ENCODE data around the gene CPSF7.
"Not testable (repeated sequence)": the region's sequence is repeated elsewhere in the genome, so short reads cannot be mapped to it uniquely, and the experiment has no call there.

Gene CPSF7

DNA sequence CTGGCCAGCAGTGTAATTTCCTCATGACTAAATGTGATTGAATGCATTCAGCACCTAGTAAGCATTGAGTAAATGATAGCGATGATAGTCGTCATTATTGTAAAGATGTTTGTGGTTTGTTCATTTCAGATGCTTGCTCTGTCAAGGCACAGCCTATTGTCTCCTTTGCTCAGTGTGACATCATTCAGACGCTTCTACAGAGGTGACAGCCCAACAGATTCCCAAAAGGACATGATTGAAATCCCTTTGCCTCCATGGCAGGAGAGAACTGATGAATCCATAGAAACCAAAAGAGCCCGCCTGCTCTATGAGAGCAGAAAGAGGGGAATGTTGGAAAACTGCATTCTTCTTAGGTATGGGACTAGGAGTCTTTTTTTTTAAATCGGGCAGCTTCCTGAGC, 7.7 kb upstream of the CPSF7 start:
- no peak for DNase-seq

DNA sequence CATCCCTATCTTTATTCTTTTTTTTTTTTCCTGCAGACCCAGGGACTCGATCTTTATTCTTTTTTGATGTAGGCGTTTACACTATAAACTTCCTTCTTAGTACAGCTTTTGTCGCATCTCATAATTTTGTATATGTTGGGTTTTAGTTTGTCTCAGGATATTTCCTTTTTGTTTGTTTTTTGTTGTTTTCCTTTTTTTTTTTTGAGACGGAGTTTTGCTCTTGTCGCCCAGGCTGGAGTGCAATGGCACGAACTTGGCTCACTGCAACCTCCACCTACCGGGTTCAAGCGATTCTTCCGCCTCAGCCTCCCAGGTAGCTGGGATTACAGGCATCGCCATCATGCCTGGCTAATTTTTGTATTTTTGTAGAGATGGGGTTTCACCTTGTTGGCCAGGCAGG, 1.1 kb upstream of the CPSF7 start:
- not testable (repeated sequence) for DNase-seq

DNA sequence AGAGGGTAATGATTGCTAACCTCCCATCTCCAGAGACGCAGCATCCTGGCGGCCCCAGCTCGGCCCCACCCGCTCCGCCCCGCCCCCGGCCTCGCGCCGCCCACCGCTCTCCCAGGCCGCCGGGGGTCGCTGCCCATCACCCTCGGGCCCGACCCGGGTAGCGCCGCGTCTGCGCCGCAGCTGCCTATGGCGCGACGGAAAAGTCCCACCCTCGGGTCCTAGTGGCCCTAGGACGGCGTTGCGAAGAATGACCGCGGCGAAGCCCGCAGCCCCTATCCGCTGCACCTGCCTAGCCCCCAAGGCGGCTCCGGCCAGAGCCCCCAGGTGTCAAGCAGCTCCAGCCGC, 457 bp downstream of the CPSF7 start:
- DNase-seq: peak; percentile 75 to 77

DNA sequence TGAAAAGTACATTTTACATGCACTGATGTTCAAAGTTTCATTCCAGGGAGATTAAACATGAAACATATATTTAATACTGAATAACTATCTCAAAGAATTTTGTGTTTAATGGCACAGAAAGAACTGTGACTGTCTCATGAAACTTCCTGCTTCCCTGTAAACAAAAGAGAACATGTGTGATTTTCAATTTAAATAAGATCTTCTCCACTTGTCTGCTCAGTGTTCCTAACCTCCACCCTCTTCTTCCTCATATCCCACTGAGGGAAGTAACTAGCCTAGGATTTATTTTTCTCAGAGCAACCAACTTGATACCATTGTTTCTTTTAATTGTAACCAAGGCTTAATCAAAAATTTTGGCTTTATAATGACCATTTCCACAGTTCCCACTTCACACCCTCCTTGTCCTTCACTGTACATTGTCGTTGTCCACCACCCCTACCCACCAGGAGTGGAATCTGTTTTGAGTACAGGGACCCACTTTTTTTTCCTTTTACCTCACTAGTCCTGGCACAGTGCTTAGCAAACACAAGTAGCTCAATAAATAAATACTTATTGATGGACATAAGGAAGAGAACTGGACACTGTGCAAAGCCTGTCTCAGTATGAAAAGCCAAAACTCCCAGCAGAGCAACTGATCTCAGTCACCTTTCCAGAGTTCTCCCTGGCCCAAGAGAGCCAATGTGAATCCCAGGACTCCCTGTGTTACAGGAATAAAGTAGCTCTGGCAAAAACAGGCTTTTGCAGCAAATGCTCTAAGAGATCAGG, 4.2 kb downstream of the CPSF7 start:
- DNase-seq: no peak

DNA sequence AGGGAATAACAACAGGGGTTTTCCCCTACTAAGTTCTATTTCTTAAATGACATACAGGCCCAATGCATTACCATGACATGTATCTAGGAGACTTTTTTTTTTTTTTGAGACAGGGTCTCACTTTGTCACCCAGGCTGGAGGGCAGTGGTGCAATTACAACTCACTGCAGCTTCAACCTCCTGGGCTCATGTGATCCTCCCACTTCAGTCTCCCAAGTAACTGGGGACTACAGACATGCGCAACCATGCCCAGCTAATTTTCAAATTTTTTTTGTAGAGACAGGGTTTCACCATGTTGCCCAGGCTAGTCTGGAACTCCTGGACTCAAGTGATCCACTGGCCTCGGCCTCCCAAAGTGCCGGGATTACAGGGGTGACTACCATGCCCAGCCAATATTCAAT, 7.5 kb downstream of the CPSF7 start:
- no peak for DNase-seq

DNA sequence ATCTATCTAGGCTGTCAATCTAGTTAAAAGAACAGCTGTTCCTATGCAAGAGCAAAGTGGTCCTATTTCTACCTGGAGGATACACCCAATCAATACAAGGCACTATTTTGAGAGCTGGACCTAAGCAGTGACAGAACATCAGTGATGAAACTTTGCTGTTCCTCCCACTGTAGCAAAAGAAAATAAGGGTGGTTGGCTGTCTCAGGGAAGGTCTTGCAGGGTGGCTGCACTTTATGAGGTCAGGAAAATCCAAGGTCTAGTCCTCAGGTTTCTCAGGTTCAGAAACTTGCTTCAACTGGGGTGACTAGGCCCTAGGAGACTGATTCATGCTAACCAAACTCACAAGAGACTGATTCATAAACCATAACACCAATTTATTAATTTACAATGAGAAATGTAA, 11.6 kb downstream of the CPSF7 start:
- DNase-seq: peak in 1 of 2 donors; percentile 20

DNA sequence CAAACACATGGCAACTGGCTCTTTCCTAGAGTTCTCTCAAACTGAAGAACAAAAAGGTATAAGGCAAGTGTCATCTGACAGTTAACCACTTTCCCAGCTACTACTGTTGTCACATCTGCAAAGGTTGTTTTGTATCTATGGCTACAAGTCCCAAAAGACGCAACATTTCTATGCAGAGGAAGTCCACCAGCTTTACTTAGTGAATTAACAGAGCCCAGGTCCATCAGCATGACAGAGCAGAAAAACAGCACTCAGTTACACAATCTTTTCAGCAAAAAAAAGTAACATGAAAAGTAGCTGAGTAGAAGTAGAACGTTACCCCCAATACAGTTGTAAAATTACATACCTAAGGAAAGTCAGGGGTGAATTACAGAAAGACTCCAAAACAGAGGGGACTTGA, 12.1 kb downstream of the CPSF7 start:
- peak in 1 of 2 donors; percentile 39 for DNase-seq

DNA sequence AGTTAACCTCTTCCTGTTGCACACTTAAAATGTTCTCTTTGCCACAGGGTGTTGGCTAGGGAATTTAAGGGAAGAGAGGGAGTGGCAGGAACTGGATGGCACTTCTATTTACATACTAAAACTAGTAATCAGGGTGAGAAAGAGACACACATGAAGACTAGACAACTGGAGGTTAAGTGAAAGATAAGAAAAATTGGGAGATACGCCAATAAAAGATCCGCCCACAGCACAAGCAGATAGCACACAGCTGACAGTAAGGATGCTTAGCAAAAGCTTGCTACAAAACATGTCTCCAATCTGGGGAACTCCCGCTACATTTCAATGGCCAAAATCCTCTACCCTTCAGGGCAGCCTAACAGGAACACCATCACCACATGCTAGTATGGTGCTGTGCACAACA, 12.8 kb downstream of the CPSF7 start:
- no peak for DNase-seq

DNA sequence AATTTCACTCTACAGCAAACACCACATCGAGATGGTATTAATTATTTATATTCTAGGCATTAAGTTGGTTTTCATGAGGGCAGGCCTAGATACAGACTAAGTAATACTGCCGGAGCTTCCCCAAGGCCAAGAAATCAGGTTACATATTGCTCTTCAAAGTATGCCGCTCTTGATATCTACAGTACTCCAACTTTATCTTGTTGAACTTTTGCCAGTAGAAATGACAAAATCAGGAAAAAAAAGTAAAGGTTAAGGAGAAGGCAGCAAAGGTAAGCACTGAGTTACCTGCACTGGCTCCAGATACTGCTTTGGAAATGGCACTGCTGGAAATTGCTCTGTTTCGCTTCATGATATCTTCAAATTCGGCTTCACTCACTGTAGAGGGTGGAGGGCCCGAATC, 14.4 kb downstream of the CPSF7 start:
- DNase-seq: no peak

DNA sequence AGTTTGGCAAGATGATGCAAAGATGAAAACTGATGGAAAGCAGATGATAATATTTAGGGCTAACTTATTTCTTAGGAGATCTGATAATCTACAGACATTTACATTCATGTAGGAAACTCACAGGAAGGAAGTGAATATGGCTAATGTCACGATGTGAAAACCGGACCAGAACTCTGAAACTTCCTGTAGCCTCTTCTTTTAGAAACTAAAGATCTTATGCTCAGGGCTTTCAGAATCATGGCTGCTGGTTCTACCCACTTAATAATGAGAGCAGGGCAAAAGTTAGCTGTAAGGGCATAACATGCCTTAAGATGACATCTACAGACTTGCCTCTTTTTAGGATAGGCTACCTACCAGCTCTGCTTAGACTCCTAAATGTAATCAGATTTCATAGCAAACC, 15.2 kb downstream of the CPSF7 start:
- DNase-seq: no peak

DNA sequence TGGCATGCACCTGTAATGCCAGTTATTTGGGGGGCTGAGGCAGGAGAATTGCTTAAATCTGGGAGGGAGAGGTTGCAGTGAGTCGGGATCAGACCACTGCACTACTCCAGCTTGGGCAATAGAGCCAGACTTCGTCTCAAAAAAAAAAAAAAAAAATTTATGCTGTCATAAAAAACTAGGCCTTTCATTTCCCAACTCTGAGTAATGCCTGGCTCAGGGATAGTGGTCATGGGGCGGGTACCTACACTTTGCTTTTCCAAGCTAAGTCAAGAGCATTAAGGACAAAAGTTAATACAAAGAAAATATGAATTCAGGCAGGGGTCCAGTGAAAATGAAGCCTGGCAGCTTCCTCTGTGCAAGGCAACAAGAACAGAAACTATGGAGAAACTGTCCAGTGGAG, 16.3 kb downstream of the CPSF7 start:
- no peak for DNase-seq

DNA sequence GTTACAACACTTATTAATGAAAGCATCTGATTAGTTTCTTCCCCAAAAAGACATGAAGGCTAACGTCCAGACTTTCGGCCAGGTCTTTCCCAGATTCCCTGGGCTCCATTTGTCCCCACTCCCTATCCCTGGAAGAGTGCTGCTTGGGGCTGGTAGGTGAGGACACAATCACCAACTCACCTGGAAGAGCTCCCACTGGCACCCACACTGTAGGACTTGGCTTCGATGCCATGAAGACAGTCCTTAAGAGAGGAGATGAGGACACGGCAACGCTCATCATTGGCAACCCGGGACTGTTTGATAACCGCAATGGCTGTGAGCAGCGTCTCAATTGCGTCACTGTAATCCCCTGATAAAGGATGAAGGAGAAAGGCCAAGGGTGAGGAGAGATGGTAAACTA, 18.2 kb downstream of the CPSF7 start:
- no peak for DNase-seq

DNA sequence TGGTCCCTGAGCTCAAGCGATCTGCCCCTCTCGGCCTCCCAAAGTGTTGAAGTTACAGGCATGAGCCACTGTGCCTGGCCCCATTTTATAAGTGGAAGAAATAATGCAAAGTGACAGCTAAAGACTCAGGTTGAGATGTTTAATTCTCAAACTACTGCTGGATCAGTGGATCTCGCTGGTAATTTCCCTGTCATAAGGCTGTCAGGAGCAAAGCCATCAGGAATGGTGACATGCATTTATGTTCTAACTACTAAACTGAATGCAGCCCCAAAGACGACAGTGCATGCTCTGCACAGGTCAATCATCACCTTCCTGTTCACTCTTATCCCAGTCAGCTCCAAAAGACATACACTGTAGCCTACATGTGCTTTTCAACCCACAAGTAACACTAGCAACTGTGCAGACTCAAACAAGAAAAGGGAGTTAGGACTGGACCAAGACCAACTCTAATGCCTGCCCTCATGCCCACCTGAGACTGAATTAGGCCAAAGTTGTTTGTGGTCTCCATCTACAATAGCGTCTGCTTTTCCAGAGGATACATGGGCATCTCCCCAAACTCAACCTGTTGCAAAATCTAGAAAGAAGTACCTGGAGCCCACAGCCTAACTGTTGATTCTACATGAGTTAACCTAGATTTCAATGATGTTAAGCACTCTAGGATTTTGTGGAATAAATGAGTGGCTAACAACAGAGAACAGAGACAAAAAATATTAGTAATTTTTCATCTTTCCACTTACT, 22.6 kb downstream of the CPSF7 start:
- DNase-seq: no peak

DNA sequence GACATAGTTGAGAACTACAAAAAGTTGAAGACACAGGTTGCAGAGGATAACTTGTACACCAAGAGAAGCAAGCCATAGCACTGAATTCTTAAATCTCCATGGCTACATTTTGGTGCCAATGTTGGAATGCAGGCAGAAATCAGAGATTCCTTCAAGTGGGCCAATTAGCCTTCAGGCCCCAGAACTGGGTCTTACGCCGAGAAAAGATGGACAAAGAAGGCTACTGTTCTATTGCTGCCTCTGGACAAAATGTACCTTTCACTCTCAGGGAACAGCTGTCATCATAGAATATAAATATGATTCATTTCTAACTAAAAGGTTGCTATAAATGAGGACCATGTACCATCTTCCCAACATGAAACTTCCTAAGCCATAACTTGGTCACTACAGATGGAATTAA, 23.7 kb downstream of the CPSF7 start:
- no peak for DNase-seq

DNA sequence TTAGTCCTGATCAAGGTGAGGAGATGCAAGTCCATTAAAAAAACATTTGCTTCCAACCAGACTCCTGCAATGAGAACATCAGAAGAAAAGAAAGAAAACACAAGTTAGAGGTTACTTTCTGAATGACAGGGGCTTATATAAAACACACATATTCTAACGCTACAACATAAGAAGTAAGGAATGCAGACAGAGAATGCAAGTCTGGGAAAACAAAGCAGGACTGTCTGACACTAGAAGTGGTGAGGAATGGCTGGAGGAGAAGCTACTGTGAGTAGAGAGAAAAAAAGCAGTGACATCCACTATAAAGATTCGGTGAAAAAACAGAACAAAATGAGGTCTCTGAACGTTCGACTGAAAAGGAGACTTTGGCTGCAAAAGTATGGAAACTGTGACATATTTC, 25.1 kb downstream of the CPSF7 start:
- DNase-seq: no peak

DNA sequence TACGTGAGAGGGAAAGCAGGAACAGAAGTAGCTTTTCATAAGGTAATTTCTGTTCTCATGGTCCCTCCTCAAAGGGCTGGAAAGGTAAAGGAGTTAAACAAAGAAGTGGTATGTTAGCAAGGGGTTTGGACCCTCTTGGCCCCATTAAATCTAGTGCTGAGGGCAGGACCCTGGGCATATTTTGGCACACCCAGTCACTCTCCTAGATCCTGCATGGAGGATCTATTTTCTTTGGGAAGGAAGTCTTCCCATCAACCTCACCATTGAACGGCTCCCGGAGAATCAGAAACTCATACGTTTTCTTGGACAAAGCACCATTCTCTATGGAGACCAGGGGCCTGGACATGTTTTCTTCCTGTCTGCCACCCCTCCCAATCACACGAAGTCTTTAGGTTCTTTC, 25.7 kb downstream of the CPSF7 start:
- no peak for DNase-seq

DNA sequence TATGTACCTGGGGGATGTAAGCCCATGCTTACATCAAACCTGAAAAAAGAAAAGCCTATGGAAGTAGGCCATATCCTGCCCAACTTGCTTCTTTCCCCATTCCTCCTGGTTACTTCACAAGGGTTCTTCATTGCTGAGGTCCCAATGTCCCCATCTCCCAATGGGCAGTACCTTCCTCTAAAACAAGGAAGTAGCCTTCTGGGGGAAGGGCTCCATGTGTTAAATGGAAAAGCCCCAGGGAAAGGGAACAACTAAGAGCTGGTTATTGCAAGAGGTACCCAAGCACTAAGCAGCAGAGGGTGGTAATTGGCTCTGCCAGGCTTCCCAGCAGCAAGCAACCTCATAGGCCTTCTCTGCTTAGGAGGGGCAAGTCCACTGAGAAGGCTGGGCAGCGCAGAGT, 26.1 kb downstream of the CPSF7 start:
- no peak for DNase-seq

DNA sequence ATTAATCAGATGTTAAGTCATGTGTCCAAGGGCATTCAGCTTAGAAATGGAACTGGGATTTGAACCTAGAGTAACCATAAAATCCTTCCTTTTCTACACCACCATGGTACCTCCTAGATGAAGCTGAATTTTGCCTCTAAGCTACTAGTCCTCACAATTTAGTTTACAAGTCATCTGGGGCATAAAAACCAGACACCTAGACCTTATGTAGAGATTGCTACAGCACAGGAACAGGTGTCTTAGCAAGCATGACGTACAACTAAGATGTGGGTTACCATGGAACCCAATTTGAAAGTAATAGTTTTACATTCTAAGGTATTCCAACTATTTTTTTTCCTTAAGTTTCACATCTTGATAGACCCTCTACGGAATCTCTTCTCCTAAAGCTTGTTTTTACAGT, 28.2 kb downstream of the CPSF7 start:
- DNase-seq: no peak

DNA sequence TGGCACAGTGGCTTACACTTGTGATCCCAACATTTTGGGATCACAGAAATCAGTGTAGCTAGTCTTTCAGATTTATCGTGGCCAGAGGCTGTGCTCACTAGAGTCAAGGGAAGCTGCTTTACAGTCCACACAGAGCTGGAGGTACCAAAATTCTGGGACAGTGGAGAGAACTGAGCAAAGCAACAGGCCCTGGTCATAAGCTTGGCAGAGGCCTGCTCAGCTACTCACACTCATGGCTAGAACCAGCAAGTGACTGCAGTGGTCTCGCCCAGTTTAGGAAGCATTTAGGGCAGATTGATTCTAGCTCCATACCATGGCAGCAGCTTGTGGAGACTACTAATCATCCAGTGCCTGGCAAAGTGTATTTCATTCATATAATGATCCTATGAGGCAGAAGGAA, 28.6 kb downstream of the CPSF7 start:
- DNase-seq: no peak

DNA sequence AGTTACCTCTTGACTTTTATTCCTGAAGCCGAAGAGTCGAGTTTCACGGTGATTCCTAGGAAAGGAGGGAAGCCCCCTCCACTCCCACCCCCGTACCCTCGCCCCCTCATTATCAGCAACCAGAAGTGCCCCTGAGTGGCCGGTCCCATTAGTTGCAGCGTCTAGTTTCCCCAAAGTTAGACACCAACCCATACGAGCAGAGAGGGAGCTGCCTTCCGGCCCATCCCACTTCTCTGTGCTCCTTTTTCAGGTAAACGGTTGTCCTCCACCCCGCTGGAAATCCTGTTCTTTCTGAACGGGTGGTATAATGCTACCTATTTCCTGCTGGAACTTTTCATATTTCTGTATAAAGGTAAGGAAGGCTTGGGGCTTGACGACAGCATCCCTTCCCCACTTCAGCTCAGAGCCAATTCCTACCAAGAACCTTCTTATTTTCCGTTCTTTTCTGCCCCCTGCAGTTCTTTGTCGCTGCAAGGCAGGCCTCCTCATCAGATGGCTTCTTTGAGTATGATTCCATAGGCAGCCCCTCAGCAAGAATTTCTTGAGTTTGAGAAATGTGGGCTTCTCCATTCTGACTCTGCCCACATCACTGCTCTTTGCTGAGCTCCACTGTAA, 36.7 kb downstream of the CPSF7 start:
- DNase-seq: peak in 1 of 2 donors; percentile 29

DNA sequence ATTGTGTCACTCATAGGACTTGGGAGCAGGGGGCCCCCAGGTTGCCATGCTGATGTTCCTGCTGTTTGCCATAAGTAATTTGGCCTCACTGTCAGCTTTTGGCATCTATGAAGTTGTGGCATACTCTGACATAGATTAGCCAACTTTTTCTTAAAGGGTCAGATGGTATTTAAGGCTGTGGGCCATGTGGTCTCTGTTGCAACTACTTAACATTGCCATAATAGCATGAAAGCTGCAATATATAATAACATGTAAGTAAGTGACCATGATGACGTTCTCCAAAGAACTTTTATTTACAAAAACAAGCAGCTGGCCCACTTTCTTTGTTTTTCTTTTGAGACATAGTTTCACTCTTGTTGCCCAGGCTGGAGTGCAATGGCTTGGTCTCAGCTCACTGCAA, 39.6 kb downstream of the CPSF7 start:
- no peak for DNase-seq

DNA sequence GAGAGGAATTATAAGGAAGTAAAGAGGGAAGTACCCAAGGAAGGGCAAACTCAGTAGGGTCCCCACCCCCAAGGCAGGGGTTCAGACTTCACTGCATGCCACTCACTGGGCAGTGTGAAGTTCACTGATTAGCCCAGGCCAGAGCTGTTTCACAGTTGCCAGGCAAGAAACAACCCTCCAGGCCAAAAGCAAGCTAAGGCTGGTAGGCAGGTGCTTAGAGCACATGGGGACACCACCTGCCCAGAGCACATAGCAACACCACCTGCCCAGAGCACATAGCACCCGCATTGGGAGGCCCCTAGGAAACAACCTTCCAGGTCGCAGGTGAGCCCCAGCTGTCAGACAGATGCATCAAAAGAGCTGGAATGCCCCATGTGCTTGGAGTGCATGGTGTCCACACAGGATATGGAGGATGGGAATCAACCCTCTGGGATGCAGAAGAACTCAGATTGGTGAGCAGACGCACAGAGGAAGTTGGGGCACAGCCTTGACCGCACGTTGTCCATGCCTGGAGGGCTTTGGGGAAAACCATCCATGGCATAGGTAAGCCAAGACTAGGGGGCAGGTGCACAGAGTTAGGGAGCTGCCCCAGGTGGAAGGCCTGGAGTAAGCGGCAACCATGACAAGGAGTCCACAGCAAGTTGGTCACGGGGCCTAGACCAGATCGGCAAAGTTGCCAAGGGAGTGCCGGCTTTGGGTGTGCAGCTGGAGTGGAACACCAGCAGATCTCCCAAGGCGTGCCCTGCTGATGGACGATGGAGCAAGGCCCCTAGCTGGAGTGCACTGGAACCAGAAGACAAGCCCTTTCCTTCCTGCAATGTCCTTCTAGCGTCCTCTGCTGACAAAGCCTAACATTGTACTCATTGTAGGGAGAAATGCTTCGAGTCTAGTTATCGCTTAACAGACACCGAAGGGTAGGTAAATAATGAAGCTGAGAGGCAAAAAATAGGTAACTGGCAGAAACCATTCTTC, 45.2 kb downstream of the CPSF7 start:
- no peak for DNase-seq

DNA sequence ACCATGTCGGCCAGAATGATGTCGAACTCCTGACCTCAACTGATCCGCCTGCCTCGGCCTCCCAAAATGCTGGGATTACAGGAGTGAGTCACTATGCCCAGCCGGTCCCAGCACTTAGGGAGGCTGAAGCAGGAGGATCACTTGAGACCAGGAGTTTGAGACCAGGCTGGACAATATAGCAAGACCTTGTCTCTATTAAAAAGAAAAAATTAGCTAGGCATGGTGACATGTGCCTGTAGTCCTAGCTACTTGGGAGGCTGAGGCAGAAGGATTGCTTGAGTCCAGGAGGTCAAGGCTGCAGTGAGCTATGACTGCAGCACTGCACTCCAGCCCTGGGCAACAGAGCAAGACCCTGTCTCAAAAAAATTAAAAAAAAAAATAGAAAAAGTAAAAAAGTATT, 45.9 kb downstream of the CPSF7 start:
- DNase-seq: not testable (repeated sequence)

Data from CD4-positive, alpha-beta T cell treated with Interleukin-1 beta for 1 hour (primary cell).